CD4-positive, alpha-beta T cell (primary cell): ENCODE data around the gene FRMPD1. TPM values are rescaled to one million over a fixed set of nuclear protein-coding genes. Genes with fewer than 3 reads are reported as not detected.

Experiments
- ATAC-seq: fragments of 200-7000 bp; cut with Tn5 transposase; one replicate; pipeline ENCODE4 v1.10.0; 2022; ENCODE audit warnings: mild to moderate bottlenecking; ENCODE audit not compliant: poor library complexity
- CTCF ChIA-PET: fragments of 350-600 bp; sonication (Branson Sonifier 250); formaldehyde crosslinking; loops from one replicate; lab custom pipeline; 2021; ENCODE audit warnings: antibody characterized with exemption, inconsistent platforms; lab: Charles Lee
- POLR2A ChIA-PET: fragments of 350-600 bp; sonication (Branson Sonifier 250); formaldehyde crosslinking; loops from one replicate; lab custom pipeline; 2021; ENCODE audit warnings: antibody characterized with exemption, inconsistent platforms; lab: Charles Lee
- DNase-seq, 14 experiments: peaks; one replicate each; pipeline ENCODE4 v3.0.0-alpha.2; 2013 to 2020; ENCODE audit warnings: mixed read lengths in 2 of 14
- H3K27ac ChIP-seq, 2 donors: one replicate each; pipeline versions ENCODE4 v1.5.1 to v1.7.0; 2013; ENCODE audit warnings: low read length in 2 of 2, low read depth in 1 of 2, mild to moderate bottlenecking in 1 of 2
- H3K27me3 ChIP-seq, 2 experiments: 1 replicate in 1 of 2; 2 replicates in 1 of 2; pipeline versions ENCODE4 v1.6.1 to v1.7.0; 2013; ENCODE audit warnings: low read length in 2 of 2, control low read depth in 1 of 2, mild to moderate bottlenecking in 1 of 2, moderate library complexity in 1 of 2; ENCODE audit not compliant: insufficient read depth in 2 of 2, control insufficient read depth in 1 of 2
- H3K36me3 ChIP-seq: one replicate; pipeline ENCODE4 v1.6.1; 2013; ENCODE audit warnings: low read length, control low read depth; ENCODE audit not compliant: insufficient read depth
- H3K4me1 ChIP-seq: one replicate; pipeline ENCODE4 v1.6.1; 2013; ENCODE audit warnings: low read length, control low read depth; ENCODE audit not compliant: insufficient read depth
- H3K4me3 ChIP-seq: one replicate; pipeline ENCODE4 v1.5.1; 2013; ENCODE audit warnings: mild to moderate bottlenecking, low read length, moderate library complexity
- H3K9me3 ChIP-seq, 2 experiments: 1 replicate in 1 of 2; 2 replicates in 1 of 2; pipeline versions ENCODE4 v1.6.1 to v1.7.0; 2013; ENCODE audit warnings: low read length in 2 of 2, mild to moderate bottlenecking in 2 of 2, control low read depth in 1 of 2, moderate library complexity in 1 of 2; ENCODE audit not compliant: control insufficient read depth in 1 of 2, insufficient read depth in 1 of 2
- H3K27ac Mint-ChIP-seq: one replicate; pipeline ENCODE4 v1.8.0; 2020; ENCODE audit warnings: mixed read lengths
- H3K27me3 Mint-ChIP-seq: one replicate; pipeline ENCODE4 v1.8.0; 2021; ENCODE audit warnings: mixed read lengths
- H3K36me3 Mint-ChIP-seq: one replicate; pipeline ENCODE4 v1.8.0; 2021; ENCODE audit warnings: low read depth, mixed read lengths
- H3K4me1 Mint-ChIP-seq: one replicate; pipeline ENCODE4 v1.8.0; 2021; ENCODE audit warnings: low read depth, mixed read lengths
- H3K4me3 Mint-ChIP-seq: one replicate; pipeline ENCODE4 v1.8.0; 2020; ENCODE audit warnings: mild to moderate bottlenecking, mixed read lengths
- H3K9me3 Mint-ChIP-seq: one replicate; pipeline ENCODE4 v1.8.0; 2020; ENCODE audit warnings: mixed read lengths
- CTCF ChIP-seq: fragments of 200-600 bp; IDR thresholded peaks from one replicate; pipeline ENCODE4 v1.8.0; 2022; ENCODE audit warnings: antibody characterized with exemption, mild to moderate bottlenecking
- intact Hi-C, 2 experiments: fragments of 100-400 bp; cut with DNase I in 1 of 2; cut with micrococcal nuclease in 1 of 2; formaldehyde crosslinking; loops; one replicate each; pipeline versions ENCODE4 v1.15.1 to v1.9.0; 2023 to 2025; cut with DNase I, micrococcal nuclease
- total RNA-seq, 174 experiments: library from RNA in 2 of 174; stranded (reverse) in 2 of 174; gene quantifications; one replicate each; pipeline ENCODE4 v1.2.3 and lab custom pipeline; 2021 to 2026

FRMPD1 gene
- total RNA-seq, 2 experiments from 2014 or later: not detected

DNA sequence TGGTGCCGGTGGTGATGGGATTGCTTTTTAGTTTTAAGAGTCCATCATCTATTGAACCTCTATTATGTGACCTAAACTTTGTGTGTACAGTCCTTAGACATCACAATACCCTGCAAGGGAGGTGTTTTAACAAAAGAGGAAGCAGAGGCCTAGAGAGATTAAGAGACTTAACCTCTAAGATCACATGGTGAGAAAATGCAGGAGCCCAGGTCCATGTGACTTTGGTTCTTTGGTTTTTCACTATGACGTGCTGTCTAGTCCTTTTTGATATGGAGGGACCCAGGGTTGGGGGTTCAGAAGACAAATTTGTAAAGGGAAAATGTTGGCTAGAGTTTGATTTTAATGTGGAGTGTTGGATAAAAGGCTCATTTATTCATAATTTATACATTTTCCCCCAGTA, 68.8 kb downstream of the FRMPD1 start:
- Histone ChIP-seq H3K27ac (no peak overlapping the region), H3K27me3 (no peaks in the 10 kb centered on the region), H3K4me1 (no peaks in the 10 kb centered on the region), H3K36me3 (no peaks in the 10 kb centered on the region), H3K9me3 (no peaks in the 10 kb centered on the region), H3K4me3 (no peak overlapping the region)
- H3K36me3 Mint-ChIP-seq: no peaks in the 10 kb centered on the region
- POLR2A ChIA-PET: no interaction called here
- ATAC-seq: no peak
- H3K27me3 Mint-ChIP-seq: peaks cover 18% of the 10 kb centered on the region
- no peaks in the 10 kb centered on the region for H3K9me3 Mint-ChIP-seq
- CTCF ChIA-PET: no interaction called here
- TF ChIP-seq CTCF: no peak
- DNase-seq: no peak
- intact Hi-C loops: no loop called here
- no peak overlapping the region for H3K27ac Mint-ChIP-seq
- H3K4me3 Mint-ChIP-seq: no peak overlapping the region
- H3K4me1 Mint-ChIP-seq: no peaks in the 10 kb centered on the region

DNA sequence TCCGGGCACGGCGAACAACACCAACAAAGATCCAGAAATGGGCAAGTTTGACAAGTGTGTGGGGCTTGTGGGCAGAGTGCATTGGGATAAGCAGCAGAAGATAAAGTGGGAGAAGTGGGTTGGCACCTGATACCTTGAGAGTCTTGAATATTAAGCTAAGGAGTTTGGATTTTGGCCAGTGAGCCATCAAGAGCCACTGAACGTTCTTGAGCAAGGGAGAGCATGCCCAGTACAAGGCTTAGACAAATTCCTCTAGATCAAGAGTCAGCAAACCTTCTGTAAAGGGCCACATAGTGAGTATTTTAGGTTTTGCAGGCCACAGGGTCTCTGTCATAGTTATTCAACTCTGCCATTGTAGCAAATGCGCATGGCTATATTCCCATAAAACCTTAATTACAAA, 76.3 kb downstream of the FRMPD1 start:
- TF ChIP-seq CTCF: no peak
- ChIA-PET POLR2A (interaction anchor here (0.6 kb wide), 1 partner anchor 17 kb away, joined by 6 read pairs; no protein-coding TSS in a partner anchor), CTCF (no interaction called here)
- H3K9me3 ChIP-seq: no peaks in the 10 kb centered on the region
- Mint-ChIP-seq H3K4me1 (no peaks in the 10 kb centered on the region), H3K4me3 (no peak overlapping the region), H3K27ac (no peak overlapping the region), H3K36me3 (no peaks in the 10 kb centered on the region), H3K9me3 (no peaks in the 10 kb centered on the region), H3K27me3 (peaks cover 18% of the 10 kb centered on the region)
- H3K4me3 ChIP-seq: no peak overlapping the region
- H3K27ac ChIP-seq: no peak overlapping the region
- H3K4me1 ChIP-seq: no peaks in the 10 kb centered on the region
- DNase-seq (no peak), ATAC-seq (no peak)
- intact Hi-C loops: no loop called here
- H3K36me3 ChIP-seq: no peaks in the 10 kb centered on the region
- H3K27me3 ChIP-seq: peaks cover 2 to 3% of the 10 kb centered on the region in 2 experiments

DNA sequence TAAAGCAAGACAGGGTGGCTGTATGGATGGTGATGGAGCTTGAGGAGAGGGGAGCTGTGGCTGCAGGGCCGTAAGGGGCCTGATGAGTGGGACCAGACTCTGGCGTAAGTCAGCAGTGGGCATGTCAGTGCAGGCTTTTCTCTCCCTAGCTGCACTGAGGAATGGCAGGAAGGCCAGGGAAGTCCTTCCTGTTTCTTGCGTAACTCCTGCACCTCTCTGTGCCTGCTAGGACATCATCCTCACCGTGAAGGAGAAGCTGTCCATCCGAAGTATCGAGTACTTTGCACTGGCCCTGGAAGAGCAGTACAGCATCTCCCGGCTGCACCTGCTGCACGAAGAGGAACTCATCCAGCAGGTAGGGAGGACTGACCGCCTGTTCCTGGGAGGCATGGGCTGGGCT, 78.7 kb downstream of the FRMPD1 start:
- Mint-ChIP-seq H3K4me3 (no peak overlapping the region), H3K36me3 (no peaks in the 10 kb centered on the region), H3K27me3 (peaks cover 18% of the 10 kb centered on the region), H3K27ac (no peak overlapping the region), H3K4me1 (no peaks in the 10 kb centered on the region), H3K9me3 (no peaks in the 10 kb centered on the region)
- Histone ChIP-seq H3K9me3 (no peaks in the 10 kb centered on the region), H3K27me3 (peaks cover 2 to 3% of the 10 kb centered on the region in 2 experiments), H3K4me3 (no peak overlapping the region), H3K36me3 (no peaks in the 10 kb centered on the region), H3K4me1 (no peaks in the 10 kb centered on the region), H3K27ac (no peak overlapping the region)
- ATAC-seq: no peak
- no peak for DNase-seq
- ChIA-PET CTCF (no interaction called here), POLR2A (no interaction called here)
- TF ChIP-seq CTCF: no peak
- intact Hi-C loops: no loop called here
